ENCODE measurements around the gene WLS. TPM values are rescaled to one million over a fixed set of nuclear protein-coding genes. Genes with fewer than 3 reads are reported as not detected.

Gene WLS
- total RNA-seq, 1 donor from 2014 or later = 113 TPM

- Histone ChIP-seq H3K27me3 (ENCODE audit: low read depth) (no peaks in the 10 kb centered on the region), H3K4me1 (no peaks in the 10 kb centered on the region), H3K36me3 (peaks cover 50% of the 10 kb centered on the region), H3K9me3 (replicated peaks) (no peaks in the 10 kb centered on the region), H3K27ac (replicated peaks) (no peak overlapping the region), H3K4me3 (no peak overlapping the region)
- intact Hi-C loops (cut with micrococcal nuclease) = no loop called here
- no peak for TF ChIP-seq CTCF (IDR thresholded peaks at IDR 0.05; ENCODE audit: borderline replicate concordance)
- DNase-seq = no peak
Observed at GRCh38 chr1:68157416-68157815, 74.9 kb downstream of the WLS start.

GRCh38 chr1:68151690-68152089 is 80.6 kb downstream of the WLS start:
- intact Hi-C loops (cut with micrococcal nuclease) = no loop called here
- Histone ChIP-seq H3K27ac (replicated peaks) (no peak overlapping the region), H3K9me3 (replicated peaks) (no peaks in the 10 kb centered on the region), H3K4me3 (no peak overlapping the region), H3K4me1 (peaks cover 37% of the 10 kb centered on the region), H3K27me3 (ENCODE audit: low read depth) (no peaks in the 10 kb centered on the region), H3K36me3 (peaks cover 68% of the 10 kb centered on the region)
- TF ChIP-seq CTCF (IDR thresholded peaks at IDR 0.05; ENCODE audit: borderline replicate concordance) = no peak
- no peak for DNase-seq

DNA sequence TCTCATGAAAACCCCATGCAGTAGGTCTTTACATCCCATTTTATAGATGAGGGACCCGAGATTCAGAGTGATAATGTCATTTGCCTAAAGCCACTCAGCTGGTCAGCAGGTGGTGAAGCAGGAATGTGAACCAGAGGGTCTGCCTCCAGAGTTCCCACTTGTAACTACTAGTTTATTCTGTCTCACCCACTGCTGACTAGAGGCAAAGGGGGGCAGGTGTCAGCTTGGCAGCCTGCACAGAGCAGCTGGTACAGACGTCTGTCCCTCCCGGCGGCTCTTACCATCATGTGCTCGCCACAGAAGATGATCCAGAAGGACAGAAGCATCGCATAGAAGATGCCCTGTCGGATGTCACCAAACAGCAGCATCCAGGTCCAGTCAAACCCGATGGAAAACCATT is 82.4 kb downstream of the WLS start:
- no peak overlapping the region for H3K4me3 ChIP-seq
- TF ChIP-seq CTCF (IDR thresholded peaks at IDR 0.05; ENCODE audit: borderline replicate concordance) = no peak
- no peaks in the 10 kb centered on the region for H3K27me3 ChIP-seq (ENCODE audit: low read depth)
- H3K4me1 ChIP-seq = peaks cover 38% of the 10 kb centered on the region
- H3K27ac ChIP-seq (replicated peaks) = peak overlapping the region; percentile 66
- no peaks in the 10 kb centered on the region for H3K9me3 ChIP-seq (replicated peaks)
- H3K36me3 ChIP-seq = peaks cover 69% of the 10 kb centered on the region
- intact Hi-C loops (cut with micrococcal nuclease) = no loop called here
- DNase-seq = no peak

- Histone ChIP-seq H3K27me3 (ENCODE audit: low read depth) (no peaks in the 10 kb centered on the region), H3K9me3 (replicated peaks) (no peaks in the 10 kb centered on the region), H3K27ac (replicated peaks) (peak overlapping the region; percentile 66), H3K4me1 (peaks cover 38% of the 10 kb centered on the region), H3K4me3 (no peak overlapping the region), H3K36me3 (peaks cover 68% of the 10 kb centered on the region)
- DNase-seq = peak; percentile 29
- no peak for TF ChIP-seq CTCF (IDR thresholded peaks at IDR 0.05; ENCODE audit: borderline replicate concordance)
- intact Hi-C loops (cut with micrococcal nuclease) = no loop called here
Observed at GRCh38 chr1:68149110-68149798, 83.1 kb downstream of the WLS start.

DNA sequence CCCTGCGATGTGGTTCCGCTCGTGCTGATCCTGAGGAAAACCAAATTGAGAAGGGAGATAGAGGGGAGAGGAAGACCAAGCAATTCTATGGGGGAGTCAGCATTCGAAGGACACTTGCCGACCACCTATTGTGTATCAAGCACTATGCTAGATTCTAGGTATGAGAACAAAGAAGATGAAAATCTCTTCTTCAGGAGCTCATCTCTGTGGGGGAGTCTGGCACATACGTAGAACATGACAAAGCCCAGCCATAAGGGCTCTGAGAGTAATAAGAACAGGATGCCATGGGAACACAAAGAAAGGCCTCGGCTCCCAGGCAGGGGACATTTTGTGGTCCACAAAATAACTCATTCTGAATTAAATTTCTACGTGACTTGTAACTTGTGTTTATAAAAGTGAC is 83.7 kb downstream of the WLS start:
- H3K4me1 ChIP-seq = peaks cover 38% of the 10 kb centered on the region
- no peak for TF ChIP-seq CTCF (IDR thresholded peaks at IDR 0.05; ENCODE audit: borderline replicate concordance)
- H3K4me3 ChIP-seq = no peak overlapping the region
- no peak for DNase-seq
- peak overlapping the region; percentile 66 for H3K27ac ChIP-seq (replicated peaks)
- peaks cover 64% of the 10 kb centered on the region for H3K36me3 ChIP-seq
- no peaks in the 10 kb centered on the region for H3K9me3 ChIP-seq (replicated peaks)
- H3K27me3 ChIP-seq (ENCODE audit: low read depth) = no peaks in the 10 kb centered on the region
- intact Hi-C loops (cut with micrococcal nuclease) = no loop called here

All from left ventricle myocardium inferior (tissue), 1 donor.